ENCODE results near the gene CYP4F22.

GRCh38 chr19:15591796-15592195 lies 83.5 kb downstream of the CYP4F22 start:
- no peak for TF ChIP-seq ELK1 (IDR thresholded peaks at IDR 0.05; ENCODE audit: low read depth, low read length)
- no peak for TF ChIP-seq TCF7 (IDR thresholded peaks at IDR 0.05; ENCODE audit: borderline replicate concordance)
- TF ChIP-seq CTCF (IDR thresholded peaks at IDR 0.05 in 2 of 3, conservative IDR thresholded peaks at IDR 0.05 in 1 of 3; ENCODE audit: control insufficient read depth in 2 of 3, extremely low read depth in 1 of 3, insufficient read depth in 1 of 3, low read depth in 3 of 3, low read length in 3 of 3): no peak
- no peak for TF ChIP-seq ZNF592 (IDR thresholded peaks at IDR 0.05)
- TF ChIP-seq POLR2A (IDR thresholded peaks at IDR 0.05; ENCODE audit: low read depth, low read length): no peak
- no peak for TF ChIP-seq TCF12 (IDR thresholded peaks at IDR 0.05; ENCODE audit: low read depth, low read length)
- TF ChIP-seq ESRRA (IDR thresholded peaks at IDR 0.05; ENCODE audit: low read length): no peak
- TF ChIP-seq RFX5 (IDR thresholded peaks at IDR 0.05; ENCODE audit: low read depth, low read length): no peak
- TF ChIP-seq PML (IDR thresholded peaks at IDR 0.05; ENCODE audit: low read length): no peak
- TF ChIP-seq NR2F1 (conservative IDR thresholded peaks at IDR 0.05): no peak
- no peak for TF ChIP-seq TAF1 (IDR thresholded peaks at IDR 0.05; ENCODE audit: borderline replicate concordance, low read depth, low read length)

Data from GM12878 (cell line).